ENCODE results near the gene PDE3B. TPM values are rescaled to one million over a fixed set of nuclear protein-coding genes. Genes with fewer than 3 reads are reported as not detected.

PDE3B gene
- total RNA-seq, 1 donor from 2014 or later, result 34.3 TPM

DNA sequence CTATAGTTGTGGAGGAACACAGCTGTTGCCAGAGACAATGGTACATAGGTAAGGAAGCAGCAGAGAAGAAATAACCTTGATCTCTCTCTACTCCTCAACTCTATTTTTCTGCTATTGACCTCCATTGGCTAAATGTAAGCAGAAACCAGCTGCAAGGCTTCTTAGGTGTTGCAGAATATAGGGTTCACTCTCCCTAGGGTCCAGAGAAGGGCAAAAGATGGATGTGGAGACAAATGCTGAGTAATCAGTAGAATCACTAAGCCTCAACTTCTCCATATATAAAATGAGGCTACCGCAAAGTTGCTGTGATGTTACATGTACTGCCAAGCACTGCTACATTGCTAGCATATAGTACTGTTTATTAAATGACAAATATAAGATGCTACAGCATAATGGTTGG is 120.6 kb downstream of the PDE3B start:
- Histone ChIP-seq H3K9me3 (no peaks in the 10 kb centered on the region), H3K27ac (no peak overlapping the region), H3K4me1 (peaks cover 16% of the 10 kb centered on the region), H3K36me3 (no peaks in the 10 kb centered on the region), H3K4me3 (no peak overlapping the region), H3K27me3 (ENCODE audit: low read depth) (no peaks in the 10 kb centered on the region)
- TF ChIP-seq, protein P1, sequence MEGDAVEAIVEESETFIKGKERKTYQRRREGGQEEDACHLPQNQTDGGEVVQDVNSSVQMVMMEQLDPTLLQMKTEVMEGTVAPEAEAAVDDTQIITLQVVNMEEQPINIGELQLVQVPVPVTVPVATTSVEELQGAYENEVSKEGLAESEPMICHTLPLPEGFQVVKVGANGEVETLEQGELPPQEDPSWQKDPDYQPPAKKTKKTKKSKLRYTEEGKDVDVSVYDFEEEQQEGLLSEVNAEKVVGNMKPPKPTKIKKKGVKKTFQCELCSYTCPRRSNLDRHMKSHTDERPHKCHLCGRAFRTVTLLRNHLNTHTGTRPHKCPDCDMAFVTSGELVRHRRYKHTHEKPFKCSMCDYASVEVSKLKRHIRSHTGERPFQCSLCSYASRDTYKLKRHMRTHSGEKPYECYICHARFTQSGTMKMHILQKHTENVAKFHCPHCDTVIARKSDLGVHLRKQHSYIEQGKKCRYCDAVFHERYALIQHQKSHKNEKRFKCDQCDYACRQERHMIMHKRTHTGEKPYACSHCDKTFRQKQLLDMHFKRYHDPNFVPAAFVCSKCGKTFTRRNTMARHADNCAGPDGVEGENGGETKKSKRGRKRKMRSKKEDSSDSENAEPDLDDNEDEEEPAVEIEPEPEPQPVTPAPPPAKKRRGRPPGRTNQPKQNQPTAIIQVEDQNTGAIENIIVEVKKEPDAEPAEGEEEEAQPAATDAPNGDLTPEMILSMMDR (IDR thresholded peaks at IDR 0.05), result no peak
- DNase-seq (no peak), ATAC-seq (no peak)
- intact Hi-C loops (cut with DNase I), result no loop called here

DNA sequence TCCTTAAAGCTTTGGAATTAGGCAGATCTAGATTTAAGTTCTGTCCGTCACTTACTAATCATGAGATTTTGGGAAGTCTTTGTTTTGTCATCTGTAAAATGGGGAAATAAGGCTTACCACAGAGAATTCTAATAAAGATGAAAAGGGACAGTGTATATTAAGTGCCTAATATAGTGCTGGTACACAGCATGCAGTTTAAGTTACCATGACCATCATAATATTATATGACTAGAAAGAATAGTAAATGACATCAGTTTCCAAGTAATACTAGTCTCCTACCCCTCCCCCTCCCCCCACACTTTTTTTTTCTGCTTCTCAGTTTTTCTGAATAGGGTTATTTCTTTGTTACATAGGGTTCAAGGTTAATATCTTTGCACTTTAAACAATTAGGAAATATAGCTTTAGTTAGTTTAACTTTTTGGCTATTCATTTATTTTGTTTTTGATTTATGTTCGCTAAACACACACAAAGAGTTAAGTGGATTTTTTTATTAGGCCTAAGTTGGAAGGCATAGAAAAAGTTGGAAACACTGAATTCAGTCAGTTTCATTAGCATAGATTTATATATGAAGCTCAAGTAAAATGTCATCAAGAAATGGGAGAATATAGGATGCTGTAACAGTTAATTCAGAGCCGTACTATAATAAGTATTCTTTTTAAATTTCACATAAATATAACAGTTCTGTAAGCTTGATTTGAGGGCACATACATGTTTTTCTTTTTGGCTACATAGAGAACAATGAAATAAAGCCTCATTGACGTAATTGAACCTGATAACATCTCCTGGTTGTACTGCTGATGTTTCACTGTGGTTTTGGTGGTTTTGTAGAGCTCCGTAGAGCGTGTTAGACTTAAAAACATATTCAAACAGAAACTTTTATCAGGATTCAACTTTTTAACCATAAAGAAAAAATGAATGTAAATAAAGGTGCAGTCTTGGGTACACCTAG is 121.2 kb downstream of the PDE3B start:
- no peak overlapping the region for H3K27ac ChIP-seq
- intact Hi-C loops (cut with DNase I), result no loop called here
- H3K4me1 ChIP-seq, result peaks cover 16% of the 10 kb centered on the region
- H3K36me3 ChIP-seq, result no peaks in the 10 kb centered on the region
- TF ChIP-seq, protein P1 (IDR thresholded peaks at IDR 0.05), result no peak
- H3K4me3 ChIP-seq, result no peak overlapping the region
- no peaks in the 10 kb centered on the region for H3K9me3 ChIP-seq
- peak; percentile 67 to 75 for ATAC-seq
- no peaks in the 10 kb centered on the region for H3K27me3 ChIP-seq (ENCODE audit: low read depth)
- no peak for DNase-seq

DNA sequence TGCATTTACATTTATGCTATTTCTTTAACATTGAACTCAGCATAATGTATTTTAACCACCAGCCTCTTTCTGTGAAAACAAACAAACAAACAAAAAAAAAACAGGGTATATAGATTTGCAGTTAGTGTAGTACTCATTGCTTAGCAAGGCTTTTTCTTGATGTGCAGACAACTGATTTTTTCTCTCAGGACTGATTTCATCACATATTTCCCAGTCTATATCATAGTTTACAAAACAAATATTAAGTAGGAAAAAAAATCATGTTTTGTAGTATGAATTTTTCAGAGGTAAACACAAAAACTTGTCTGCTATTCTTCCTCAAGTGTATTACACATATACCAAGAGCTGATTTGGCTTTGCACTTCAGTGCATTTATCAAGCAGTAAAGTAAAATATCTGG is 123.0 kb downstream of the PDE3B start:
- no peaks in the 10 kb centered on the region for H3K36me3 ChIP-seq
- peaks cover 16% of the 10 kb centered on the region for H3K4me1 ChIP-seq
- no peaks in the 10 kb centered on the region for H3K27me3 ChIP-seq (ENCODE audit: low read depth)
- no peak overlapping the region for H3K27ac ChIP-seq
- ATAC-seq (no peak), DNase-seq (no peak)
- H3K9me3 ChIP-seq, result no peaks in the 10 kb centered on the region
- TF ChIP-seq, protein P1 (IDR thresholded peaks at IDR 0.05), result no peak
- no peak overlapping the region for H3K4me3 ChIP-seq
- intact Hi-C loops (cut with DNase I), result no loop called here

DNA sequence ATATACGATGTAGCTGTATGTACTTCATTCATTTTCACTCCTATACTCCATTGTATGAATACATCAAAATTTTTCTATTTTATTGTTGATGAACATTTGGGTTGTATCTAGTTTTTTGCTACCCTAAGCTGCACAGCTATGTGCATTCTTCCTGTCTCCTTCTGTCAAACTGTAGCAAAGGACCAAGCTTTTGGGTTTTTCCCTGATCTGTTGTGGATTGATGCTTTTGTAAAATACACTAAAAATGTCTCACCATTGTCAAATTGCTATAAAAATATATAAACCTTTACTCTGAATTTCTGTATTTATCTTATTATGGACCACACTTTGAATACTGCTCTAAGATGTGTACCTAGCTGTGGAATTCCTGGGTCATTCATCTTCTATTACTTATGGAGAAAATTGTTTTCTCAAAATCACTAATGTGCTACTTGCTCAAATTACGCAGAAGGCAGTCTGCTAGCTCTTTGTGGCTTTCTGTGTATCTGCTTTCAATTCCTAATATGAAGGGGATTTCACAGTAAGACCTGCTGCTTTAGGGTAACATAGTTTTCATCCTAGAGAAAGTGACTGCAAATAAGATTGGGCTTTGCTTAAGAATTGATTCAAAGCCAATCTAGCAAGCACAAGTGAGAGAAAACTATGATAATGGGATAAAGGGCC is 125.1 kb downstream of the PDE3B start:
- ATAC-seq (no peak), DNase-seq (no peak)
- Histone ChIP-seq H3K9me3 (no peaks in the 10 kb centered on the region), H3K27ac (no peak overlapping the region), H3K4me1 (peaks cover 11% of the 10 kb centered on the region), H3K36me3 (no peaks in the 10 kb centered on the region), H3K27me3 (ENCODE audit: low read depth) (no peaks in the 10 kb centered on the region), H3K4me3 (no peak overlapping the region)
- TF ChIP-seq, protein P1 (IDR thresholded peaks at IDR 0.05), result no peak
- intact Hi-C loops (cut with DNase I), result no loop called here

DNA sequence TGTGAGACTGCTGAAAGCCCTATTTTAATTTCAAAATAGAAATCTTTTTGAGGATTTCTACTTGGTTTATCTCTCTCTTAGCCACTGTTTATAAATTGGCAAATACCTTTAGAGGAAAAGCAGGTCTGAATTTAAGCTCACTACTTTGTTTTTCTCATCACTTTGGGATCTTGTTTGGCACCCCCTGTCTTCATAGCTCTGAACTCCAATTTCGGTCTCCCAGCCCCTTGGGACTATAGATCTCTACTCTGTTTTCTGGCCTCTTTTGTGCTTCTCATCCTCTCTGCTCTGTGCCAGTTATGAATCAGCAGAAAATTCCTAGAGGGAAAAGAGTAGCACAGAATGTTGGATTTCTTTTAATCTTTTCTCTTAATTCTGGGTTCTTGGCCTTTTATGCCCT is 130.2 kb downstream of the PDE3B start:
- no peaks in the 10 kb centered on the region for H3K36me3 ChIP-seq
- DNase-seq (no peak), ATAC-seq (no peak)
- no peak overlapping the region for H3K4me3 ChIP-seq
- intact Hi-C loops (cut with DNase I), result no loop called here
- H3K9me3 ChIP-seq, result no peaks in the 10 kb centered on the region
- H3K4me1 ChIP-seq, result no peaks in the 10 kb centered on the region
- TF ChIP-seq, protein P1 (IDR thresholded peaks at IDR 0.05), result peak; percentile 26
- no peaks in the 10 kb centered on the region for H3K27me3 ChIP-seq (ENCODE audit: low read depth)
- no peak overlapping the region for H3K27ac ChIP-seq

Data from lower lobe of right lung (tissue), 2 donors.